AG20443 (cell line): ENCODE measurements around the gene POU6F1.
"Not testable (repeated sequence)": the region's sequence is repeated elsewhere in the genome, so short reads cannot be mapped to it uniquely, and the experiment has no call there.

Source experiments
- DNase-seq: peaks from one replicate; pipeline ENCODE4 v3.0.0; 2012; ENCODE audit warnings: low spot score, mixed read lengths

The POU6F1 gene

DNA sequence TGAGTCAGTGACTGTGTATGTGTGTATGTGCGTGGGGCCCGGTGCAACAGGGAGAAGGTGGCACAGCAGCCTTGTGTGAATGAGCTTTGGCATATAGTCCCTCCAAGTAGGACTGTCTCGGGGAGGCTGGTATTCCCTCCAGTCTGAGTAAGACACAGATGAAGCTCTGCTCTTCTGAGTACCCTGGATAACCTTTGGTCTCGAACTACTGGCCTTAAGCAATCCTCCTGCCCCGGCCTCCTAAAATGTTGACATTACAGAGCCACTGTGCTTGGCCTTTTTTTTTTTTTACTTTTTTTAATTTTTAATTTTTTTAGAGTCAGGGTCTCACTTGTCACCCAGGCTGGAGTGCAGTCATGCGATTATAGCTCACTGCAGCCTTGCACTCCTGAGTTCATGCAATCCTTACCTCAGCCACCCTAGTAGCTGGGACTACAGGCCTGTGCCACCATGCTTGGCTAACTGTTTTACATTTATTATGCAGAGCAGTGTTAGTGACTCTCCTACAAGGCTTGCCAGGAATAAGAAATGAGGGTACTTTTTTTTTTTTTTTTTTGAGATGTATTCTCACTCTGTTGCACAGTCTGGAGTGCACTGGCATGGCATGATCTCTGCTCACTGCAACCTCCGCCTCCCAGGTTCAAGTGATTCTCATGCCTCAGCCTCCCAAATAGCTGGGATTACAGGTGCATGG lies 11.4 kb upstream of the POU6F1 start:
- no peak for DNase-seq

DNA sequence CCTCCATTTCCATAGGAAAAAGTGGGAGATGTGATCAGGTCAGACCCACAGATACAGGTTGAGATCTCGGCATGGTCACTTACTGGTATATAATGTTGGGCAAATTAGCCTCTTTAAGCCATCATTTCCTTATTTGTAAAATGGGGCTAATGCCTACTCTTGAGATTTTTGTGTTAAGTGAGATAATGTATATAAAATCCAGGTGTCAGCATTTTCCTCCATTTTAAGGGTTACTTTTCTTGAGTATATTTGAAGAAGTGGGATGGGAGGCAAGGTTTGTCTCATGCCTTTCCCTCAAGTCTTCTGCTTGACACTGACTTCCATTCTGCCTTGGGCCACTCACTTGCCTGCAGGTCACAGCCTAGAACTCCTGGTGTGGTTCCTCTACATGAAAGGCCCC lies 10.1 kb upstream of the POU6F1 start:
- no peak for DNase-seq

DNA sequence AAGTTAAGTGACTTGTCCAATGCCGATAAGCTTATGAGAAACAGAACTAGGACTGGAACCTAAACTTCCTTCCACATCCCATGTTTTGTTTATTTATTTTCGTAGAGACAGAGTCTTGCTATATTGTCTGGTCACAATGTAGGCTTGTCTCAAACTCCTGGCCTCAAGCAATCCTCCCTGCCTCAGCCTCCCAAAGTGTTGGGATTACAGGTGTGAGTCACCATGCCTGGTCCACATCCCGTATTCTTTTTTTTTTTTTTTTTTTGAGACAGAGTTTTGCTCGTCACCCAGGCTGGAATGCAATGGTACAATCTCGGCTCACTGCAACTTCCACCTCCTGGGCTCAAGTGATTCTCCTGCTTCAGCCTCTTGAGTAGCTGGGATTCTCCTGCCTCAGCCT lies 9.2 kb upstream of the POU6F1 start:
- DNase-seq, result not testable (repeated sequence)

DNA sequence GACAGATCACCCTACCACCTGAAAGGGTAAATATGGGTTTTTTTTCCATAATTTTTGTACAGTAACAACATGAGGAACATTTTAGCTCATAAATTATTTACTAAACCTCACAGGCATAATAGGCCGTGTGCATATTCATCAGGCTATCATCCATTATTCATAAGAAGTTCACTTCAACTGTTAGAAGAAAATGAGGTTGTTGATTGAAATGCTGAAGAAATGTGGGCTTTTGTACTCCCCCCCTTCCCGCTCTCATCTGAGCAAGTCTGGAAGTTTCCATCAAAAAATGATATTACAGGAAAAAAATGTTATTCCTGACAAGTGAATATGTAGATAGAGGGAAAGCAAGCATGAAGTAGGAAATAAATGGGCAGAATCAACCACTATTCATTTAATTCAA lies 7.9 kb upstream of the POU6F1 start:
- no peak for DNase-seq

DNA sequence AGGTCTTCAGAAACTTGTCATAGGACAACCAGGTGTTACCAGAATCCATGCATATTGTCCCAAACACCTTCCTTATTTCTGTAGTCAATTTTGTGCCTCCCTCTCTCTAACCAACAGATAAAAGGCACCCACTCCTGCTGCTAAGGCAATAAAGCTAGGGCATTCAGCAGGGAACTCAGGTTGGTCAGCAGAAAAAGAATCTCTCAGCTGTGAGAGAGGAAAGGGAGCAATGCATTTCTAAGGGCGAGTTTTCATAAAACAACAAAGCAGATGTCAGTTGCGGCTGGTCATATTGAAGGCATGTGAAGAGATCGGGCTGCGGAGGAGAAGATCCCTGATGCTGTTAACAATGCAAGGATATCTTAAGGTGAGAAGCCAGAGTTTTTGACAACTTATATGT lies 7.4 kb upstream of the POU6F1 start:
- no peak for DNase-seq

DNA sequence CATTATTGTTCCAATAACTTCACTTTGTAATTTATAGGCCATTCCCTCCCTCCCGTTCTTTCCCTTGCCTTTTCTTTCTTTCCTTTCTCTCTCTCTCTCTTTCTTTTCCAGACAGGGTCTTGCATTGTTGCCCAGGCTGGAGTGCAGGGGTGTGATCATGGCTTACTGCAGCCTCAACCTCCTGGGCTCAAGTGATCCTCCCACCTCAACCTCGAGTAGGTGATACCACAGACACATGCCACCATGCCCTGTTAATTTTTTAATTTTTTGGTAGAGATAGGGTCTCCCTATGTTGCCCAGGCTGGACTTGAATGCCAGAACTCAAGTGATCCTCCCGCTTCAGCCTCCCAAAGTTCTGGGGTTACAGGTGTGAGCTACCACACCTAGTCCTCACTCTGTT lies 6.8 kb upstream of the POU6F1 start:
- no peak for DNase-seq

DNA sequence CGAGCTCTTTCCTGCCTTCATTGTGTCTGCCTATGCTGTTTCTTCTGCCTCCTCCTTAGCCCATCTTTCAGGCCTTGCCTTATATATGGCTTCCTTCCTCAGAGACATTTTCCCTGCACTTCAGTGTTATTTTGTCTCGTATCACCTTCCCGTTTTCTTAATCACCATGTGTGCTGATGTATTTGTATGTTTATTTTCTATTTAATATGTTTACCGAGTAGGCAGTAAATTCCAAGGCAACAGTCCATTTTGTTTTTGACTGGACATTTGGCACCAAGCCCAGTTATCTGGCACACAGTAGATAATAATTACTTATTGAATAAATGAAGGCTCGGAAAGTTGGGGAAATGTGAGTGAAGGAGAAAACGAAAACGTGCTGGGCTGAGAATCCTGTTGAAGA lies 4.6 kb upstream of the POU6F1 start:
- DNase-seq, result no peak

DNA sequence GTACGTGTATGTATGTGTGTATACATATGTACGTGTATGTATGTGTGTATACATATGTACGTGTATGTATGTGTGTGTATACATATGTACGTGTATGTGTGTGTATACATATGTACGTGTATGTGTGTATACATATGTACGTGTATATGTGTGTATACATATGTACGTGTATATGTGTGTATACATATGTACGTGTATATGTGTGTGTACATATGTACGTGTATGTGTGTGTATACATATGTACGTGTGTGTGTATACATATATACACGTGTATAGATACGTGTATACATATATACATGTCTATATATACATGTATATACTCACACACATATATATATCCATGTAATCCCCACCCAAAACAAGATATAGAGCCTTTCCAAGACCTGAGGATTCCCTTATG lies 2.0 kb upstream of the POU6F1 start:
- DNase-seq, result not testable (repeated sequence)

DNA sequence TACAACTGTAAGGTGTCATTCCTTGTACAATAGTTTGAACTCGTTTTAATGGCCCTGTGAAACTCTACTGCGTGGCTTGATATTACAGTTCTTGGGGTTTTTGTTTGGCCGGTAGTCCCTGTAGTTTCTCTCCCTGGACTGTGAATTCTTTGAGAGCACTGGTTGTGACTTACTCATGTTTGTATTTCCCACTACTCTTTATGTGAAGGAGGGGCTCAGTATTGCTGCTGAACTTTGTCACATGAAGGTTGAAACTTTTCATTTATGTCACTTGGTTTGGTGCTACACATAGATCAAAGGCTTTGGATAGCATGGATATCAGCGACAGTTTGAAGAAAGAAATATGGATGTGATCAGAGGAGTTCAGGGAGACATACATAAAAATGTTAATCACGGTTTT lies 1.5 kb upstream of the POU6F1 start:
- no peak for DNase-seq

DNA sequence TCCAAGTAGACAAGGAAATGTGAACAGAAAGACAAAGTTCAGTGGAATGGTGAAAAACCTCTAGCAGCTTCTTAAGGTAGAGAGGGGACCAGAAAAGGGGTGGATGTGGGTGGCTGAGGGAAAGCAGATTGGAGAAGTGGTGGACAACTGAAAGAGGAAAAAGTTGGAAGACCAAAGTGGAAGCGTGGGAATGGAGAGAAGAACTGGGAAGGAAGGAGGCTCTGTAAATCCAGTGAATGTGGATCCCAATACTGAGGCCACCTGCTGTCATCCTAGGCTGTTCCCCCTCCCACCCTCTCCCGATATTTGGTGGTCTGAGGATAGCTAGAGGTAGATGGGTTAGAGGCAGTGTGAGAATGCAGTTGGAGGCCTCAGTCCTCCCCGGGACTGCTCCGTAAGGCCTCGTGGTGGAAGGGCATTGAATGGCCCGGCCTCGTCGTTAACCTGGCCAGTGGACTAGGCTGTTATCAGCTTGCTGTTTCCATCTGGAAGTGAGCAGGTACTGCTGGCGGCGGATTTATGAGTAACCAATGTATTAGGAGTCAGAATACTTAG lies 822 bp upstream of the POU6F1 start:
- DNase-seq, result no peak

DNA sequence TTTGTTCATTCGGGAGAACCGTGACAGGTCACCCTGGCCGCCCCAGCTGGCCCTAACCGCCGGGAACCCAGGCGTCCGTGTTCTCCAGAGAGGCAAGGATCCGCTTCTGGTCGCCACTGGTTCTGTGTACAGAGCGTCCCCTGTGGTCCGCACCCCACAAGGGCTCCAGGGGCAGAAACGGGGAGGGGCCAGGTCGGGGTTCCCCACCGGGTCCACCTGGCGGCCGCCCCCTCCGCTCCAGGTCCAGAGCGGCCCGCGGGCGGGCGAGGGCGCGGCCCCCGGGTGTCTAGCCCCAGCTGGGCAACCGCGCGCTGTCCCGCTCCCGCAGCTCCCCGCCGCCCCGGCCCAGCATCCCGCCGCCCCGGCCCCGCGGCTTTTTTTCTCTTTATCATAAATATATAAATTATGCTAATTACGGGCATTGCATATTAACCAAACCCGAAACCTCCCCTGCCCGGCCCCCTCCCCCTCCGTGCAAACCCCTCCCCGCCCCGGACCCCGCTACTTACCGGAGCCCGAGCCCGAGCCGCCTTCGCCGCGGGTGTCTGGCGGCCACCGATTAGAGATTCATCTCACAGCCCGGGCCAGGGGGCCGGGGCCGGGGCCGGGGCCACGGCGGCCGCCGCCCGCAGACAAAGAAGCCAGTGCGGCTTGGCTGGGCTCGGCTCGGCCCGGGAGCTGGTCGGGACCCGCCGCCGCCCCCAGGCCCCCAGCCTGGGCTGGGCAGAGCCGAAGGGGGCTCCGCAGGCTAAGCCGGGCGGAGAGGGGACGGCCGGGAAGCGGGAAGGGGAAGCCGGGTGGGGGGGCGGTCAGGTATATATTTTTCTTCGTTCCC lies 512 bp downstream of the POU6F1 start:
- peak; percentile 84 for DNase-seq

DNA sequence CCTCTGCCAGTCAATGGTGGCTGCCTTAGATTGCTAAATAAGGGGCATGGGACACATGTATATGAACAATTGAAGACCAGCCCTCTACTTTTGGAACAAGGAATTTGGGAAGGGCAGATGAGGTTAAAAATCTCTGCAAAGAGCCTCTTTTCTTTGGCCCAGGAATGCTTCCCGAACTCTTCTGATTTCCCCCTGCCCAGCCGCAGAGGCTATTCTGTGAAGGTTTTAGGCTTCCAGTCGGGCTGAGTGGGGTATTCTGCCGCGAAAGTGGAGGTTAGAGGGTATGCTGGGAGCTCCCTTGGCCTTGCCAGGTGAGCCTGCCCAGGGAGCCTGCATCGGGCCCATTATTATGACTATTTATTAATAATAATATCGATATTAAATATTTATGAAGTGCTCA lies 1.2 kb downstream of the POU6F1 start:
- DNase-seq, result no peak

DNA sequence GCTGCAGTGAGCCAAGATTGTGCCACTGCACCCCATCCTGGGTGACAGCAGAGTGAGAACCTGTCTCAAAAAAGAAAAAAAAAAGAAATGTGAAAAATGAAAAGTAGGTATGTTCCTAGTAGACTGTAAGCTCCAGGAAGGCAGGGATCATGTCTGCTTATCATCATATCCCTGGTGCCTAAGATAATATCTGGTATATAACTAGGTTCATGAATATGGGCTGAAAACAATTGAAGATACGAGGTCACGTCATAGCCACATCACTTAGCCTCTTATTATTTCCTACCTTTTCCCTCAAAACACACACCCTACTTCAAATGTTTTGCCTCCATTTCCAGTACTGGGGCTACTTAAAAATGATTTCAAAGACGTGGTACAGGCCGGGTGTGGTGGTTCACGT lies 3.0 kb downstream of the POU6F1 start:
- no peak for DNase-seq

DNA sequence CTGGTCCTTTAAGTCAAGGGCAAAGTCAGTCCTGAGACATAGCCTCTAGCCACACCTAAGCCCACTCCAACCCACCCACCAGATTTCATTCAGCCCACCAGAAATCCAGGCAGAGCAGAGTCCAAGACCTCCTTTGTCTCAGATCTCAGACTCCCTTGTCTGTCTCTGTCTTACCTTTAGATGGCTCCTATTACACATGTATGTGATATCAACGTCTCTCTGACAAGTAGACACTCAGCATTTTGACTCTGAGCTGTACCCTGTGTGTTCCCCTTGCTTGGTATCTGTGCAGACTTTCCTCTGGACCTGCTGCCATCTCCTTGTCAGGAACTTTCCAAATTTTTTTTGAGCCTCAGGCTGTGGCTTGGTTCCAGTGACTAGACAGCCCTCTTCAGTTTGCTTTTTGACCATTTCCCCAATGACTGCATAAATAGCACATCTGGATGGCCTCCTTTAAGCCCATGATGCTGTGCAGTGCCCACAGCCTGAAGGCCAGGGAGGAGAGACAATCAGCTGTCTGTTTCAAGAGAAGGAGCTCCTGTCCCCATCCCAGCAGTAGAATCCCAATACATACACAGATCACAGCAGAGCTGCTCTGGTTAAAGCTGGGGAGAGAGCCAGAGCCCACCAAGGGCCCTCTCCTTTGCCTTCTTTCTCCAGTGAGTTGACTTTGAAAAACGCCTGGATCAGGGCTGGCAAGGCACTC lies 7.0 kb downstream of the POU6F1 start:
- DNase-seq, result no peak

DNA sequence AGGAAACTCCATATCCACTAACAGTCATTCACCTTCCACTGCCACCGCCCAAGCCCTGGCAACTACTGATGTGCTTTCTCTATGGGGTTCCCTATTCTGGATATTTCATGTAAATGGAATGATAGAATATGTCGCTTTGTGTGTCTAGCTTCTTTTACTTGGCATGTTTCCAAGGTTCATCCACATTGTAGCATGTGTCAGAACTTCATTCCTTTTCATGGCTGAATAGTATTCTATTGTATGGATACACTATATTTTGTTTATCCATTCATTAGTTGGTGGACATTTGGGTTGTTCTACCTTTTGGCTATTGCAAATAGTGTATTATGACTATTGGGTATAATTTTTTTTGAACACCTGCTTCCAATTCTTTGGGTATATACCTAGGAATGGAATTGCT lies 8.6 kb downstream of the POU6F1 start:
- DNase-seq, result no peak

DNA sequence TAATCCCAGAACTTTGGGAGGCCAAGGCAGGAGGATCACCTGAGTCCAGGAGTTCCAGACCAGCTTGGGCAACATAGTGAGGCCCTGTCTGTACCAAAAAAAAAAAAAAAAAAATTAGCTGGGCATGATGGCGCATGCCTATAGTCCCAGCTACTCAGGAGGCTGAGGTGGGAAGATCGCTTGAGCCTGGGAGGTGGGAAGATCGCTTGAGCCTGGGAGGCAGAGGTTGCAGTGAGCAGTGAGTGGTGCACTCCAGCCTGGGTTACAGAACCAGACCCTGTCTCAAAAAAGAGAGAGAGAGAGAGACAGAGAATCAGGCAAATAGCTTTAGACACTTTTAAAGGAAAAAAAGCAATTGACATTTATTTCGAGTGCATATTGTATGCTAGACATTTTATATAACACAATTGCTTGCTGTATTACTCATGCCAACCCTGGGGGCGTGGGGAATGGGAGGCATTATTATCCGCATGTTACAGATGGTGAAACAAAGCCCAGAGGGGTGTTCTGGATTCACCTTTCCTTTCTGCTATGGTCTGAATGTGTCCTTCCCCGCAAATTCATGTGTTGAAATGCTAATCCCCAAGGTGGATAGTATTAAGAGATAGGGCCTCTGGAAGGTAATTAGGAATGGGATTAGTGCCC lies 9.7 kb downstream of the POU6F1 start:
- no peak for DNase-seq

DNA sequence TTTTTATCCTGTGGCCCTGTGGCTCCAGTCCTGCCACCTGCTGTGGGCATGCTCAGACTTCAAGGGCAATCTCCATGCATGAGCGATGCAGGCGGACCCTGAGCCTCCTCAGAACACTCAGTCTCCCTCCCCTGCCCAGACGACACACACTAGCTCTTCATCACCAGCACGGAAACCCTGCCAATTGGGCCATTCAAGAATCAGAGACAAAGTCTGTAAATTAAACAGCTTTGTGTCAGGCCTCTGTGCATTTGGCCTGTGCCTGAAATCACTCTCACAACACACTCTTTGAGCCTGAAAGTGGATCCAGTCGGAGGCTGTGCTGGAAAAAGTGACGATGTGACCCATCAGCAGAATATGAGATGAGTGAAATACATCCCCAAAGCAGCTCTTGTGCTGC lies 12.5 kb downstream of the POU6F1 start:
- no peak for DNase-seq

DNA sequence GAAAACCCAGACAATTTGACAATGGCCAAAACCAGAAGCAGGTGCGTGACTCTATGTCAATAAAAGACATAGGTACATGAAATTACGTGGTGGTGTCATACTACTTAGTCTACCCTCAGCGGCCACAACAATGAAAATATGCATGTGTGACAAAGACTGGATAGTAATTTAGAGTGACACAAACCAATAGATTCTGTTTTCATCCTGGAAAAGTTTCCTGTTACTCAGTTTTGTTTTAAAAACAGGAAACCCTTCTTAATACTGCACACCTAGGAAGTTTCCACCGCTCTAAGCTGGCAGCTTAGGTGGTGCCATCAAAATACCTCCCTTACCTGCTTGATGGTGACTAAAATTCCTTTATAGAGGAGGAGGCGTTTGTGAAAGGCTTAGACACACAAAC lies 15.1 kb downstream of the POU6F1 start:
- no peak for DNase-seq

DNA sequence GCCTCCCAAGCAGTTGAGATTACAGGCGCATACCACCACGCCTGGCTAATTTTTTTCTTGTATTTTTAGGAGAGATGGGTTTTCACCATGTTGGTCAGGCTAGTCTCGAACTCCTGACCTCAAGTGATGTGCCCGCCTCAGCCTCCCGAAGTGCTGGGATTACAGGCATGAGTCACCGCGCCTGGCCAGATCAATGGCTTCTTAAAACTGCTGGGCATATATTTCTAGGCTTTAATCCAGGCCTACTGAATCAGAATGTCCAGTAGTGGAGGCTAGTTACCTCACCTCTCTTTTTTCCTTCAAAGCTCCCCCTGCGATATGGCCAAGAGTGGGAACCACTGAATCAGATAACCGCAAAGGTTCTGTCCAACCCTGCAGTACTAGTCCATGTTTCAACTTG lies 17.1 kb downstream of the POU6F1 start:
- no peak for DNase-seq

DNA sequence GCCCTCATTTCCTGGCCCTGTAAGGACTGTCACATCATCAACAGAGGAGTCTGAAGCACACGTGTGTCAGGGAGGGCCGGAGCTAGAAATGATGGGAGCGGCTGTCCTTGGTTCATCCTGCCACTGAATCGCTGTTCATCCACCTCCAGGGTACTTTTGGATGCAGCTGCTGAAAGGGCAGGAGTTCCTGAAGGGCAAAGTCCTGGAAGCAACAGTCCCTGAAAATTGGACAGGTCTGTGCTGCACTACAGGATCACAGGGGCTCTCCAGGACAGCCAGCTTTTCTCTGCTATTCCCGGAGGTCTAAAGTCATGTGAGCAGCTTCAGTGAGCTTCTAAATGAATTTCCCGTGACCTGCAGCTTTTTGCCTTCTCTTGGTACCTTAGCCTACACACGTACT lies 17.7 kb downstream of the POU6F1 start:
- DNase-seq, result no peak

DNA sequence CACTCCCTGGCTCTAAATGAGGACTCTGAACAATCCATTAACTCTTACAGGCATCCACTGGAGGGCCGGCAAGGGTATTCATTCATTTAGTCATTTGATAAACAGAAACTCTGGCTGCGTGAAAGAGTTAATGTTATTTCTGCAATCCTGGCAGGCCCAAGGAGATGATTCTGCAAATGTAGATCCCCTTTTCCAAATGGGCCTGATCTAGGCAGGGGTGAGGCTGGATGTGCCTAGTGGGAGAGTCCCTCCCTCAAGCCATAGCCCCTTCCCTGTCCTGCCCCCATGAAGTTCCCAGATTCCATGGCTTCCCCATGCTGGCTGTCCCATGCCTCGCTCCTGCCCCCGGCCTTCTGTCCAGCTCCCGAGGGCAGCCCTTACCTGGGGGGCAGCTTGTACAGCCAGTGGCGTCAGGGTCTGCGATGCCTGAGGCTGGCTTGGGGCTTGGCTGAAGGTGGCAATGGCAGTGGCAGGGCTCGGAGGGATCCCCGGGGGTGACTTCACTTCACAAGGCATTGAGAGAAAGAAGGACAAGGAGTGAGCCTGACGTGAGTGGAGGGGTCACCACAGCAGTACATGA lies 18.4 kb downstream of the POU6F1 start:
- DNase-seq, result no peak
